HEK293 (cell line): ENCODE results near the gene METTL17.

Source experiments
- CTCF ChIA-PET: fragments of 350-600 bp; formaldehyde crosslinking; extraction: SDS; loops from one replicate; lab custom pipeline; 2021; ENCODE audit warnings: antibody characterized with exemption; lab: Yijun Ruan, JAX
- POLR2A ChIA-PET: fragments of 300-600 bp; formaldehyde crosslinking; extraction: SDS; loops from one replicate; lab custom pipeline; 2020; ENCODE audit warnings: antibody characterized with exemption, inconsistent platforms; lab: Yijun Ruan, JAX
- H3K27ac ChIP-seq: fragments of 200-500 bp; sonication (Bioruptor generic); 2 replicates; pipeline ENCODE4 v1.5.1; 2014; ENCODE audit warnings: low read depth, low read length, control low read depth, inconsistent platforms; ENCODE audit errors: extremely low read depth
- H3K36me3 ChIP-seq, 2 experiments: fragments of 200-500 bp in 1 of 2; sonication (Bioruptor generic) in 1 of 2; 1 replicate in 1 of 2; 2 replicates in 1 of 2; pipeline ENCODE4 v1.5.1; 2014 to 2017; ENCODE audit warnings: inconsistent platforms in 2 of 2, low read length in 2 of 2; ENCODE audit not compliant: control insufficient read depth in 2 of 2, insufficient read depth in 1 of 2
- H3K4me1 ChIP-seq: fragments of 200-500 bp; sonication (Bioruptor generic); 2 replicates; pipeline ENCODE4 v1.5.1; 2014; ENCODE audit warnings: mild to moderate bottlenecking, low read length, inconsistent platforms; ENCODE audit not compliant: control insufficient read depth, insufficient read depth
- H3K4me3 ChIP-seq: 2 replicates; pipeline ENCODE4 v1.5.1; 2011; ENCODE audit warnings: low read depth, mild to moderate bottlenecking, control low read depth, low read length, moderate library complexity
- H3K9me3 ChIP-seq: fragments of 200-500 bp; sonication (Bioruptor generic); 2 replicates; pipeline ENCODE4 v1.5.1; 2014; ENCODE audit warnings: low read depth, low read length, inconsistent platforms; ENCODE audit not compliant: control insufficient read depth, insufficient read depth
- BCL11A ChIP-seq: fragments of 450-650 bp; formaldehyde crosslinking; IDR thresholded peaks from 2 replicates; pipeline ENCODE4 v1.5.1; 2016; ENCODE audit warnings: low read depth, missing biosample characterization, missing genetic modification characterization
- GLI4 ChIP-seq: fragments of 450-650 bp; formaldehyde crosslinking; IDR thresholded peaks from 2 replicates; pipeline ENCODE4 v1.5.1; 2016; ENCODE audit warnings: missing biosample characterization, missing genetic modification characterization
- KLF8 ChIP-seq: fragments of 450-650 bp; formaldehyde crosslinking; IDR thresholded peaks from 2 replicates; pipeline ENCODE4 v1.5.1; 2016; ENCODE audit warnings: missing biosample characterization, missing genetic modification characterization
- SCRT2 ChIP-seq: fragments of 450-650 bp; formaldehyde crosslinking; IDR thresholded peaks from 2 replicates; pipeline ENCODE4 v1.5.1; 2016; ENCODE audit warnings: missing biosample characterization, missing genetic modification characterization
- SP2 ChIP-seq: fragments of 450-650 bp; formaldehyde crosslinking; IDR thresholded peaks from 2 replicates; pipeline ENCODE4 v1.5.1; 2016; ENCODE audit warnings: missing biosample characterization, missing genetic modification characterization
- SP3 ChIP-seq: fragments of 450-650 bp; formaldehyde crosslinking; IDR thresholded peaks from 2 replicates; pipeline ENCODE4 v1.5.1; 2016; ENCODE audit warnings: missing biosample characterization, missing genetic modification characterization
- ZBTB7A ChIP-seq: fragments of 450-650 bp; formaldehyde crosslinking; IDR thresholded peaks from 2 replicates; pipeline ENCODE4 v1.5.1; 2016; ENCODE audit warnings: low read depth, missing biosample characterization, missing genetic modification characterization
- ZBTB8A ChIP-seq: fragments of 450-650 bp; formaldehyde crosslinking; IDR thresholded peaks from 2 replicates; pipeline ENCODE4 v1.5.1; 2016; ENCODE audit warnings: missing biosample characterization, missing genetic modification characterization
- ZEB2 ChIP-seq: fragments of 450-650 bp; formaldehyde crosslinking; IDR thresholded peaks from 2 replicates; pipeline ENCODE4 v1.5.1; 2016; ENCODE audit warnings: missing biosample characterization, missing genetic modification characterization
- ZNF114 ChIP-seq: fragments of 450-650 bp; formaldehyde crosslinking; IDR thresholded peaks from 2 replicates; pipeline ENCODE4 v1.5.0; 2017; ENCODE audit warnings: missing biosample characterization, missing genetic modification characterization
- ZNF19 ChIP-seq: fragments of 450-650 bp; formaldehyde crosslinking; IDR thresholded peaks from 2 replicates; pipeline ENCODE4; 2016; ENCODE audit warnings: missing biosample characterization, missing genetic modification characterization, low read depth
- ZNF202 ChIP-seq: fragments of 450-650 bp; formaldehyde crosslinking; IDR thresholded peaks from 2 replicates; pipeline ENCODE4 v1.5.1; 2016; ENCODE audit warnings: missing biosample characterization, missing genetic modification characterization, borderline replicate concordance
- ZNF341 ChIP-seq: fragments of 450-650 bp; formaldehyde crosslinking; IDR thresholded peaks from 2 replicates; pipeline ENCODE4; 2016; ENCODE audit warnings: low read depth, missing biosample characterization, missing genetic modification characterization
- ZNF514 ChIP-seq: fragments of 450-650 bp; formaldehyde crosslinking; IDR thresholded peaks from 2 replicates; pipeline ENCODE4 v1.5.1; 2016; ENCODE audit warnings: missing biosample characterization, missing genetic modification characterization
- ZNF600 ChIP-seq: fragments of 450-650 bp; formaldehyde crosslinking; IDR thresholded peaks from 2 replicates; pipeline ENCODE4 v1.5.1; 2016; ENCODE audit warnings: missing biosample characterization, missing genetic modification characterization
- ZNF660 ChIP-seq: fragments of 450-650 bp; IDR thresholded peaks from 2 replicates; pipeline ENCODE4 v1.5.1; 2018; ENCODE audit warnings: missing biosample characterization, mild to moderate bottlenecking, missing genetic modification characterization
- ZNF707 ChIP-seq: fragments of 450-650 bp; formaldehyde crosslinking; IDR thresholded peaks from 2 replicates; pipeline ENCODE4 v1.5.1; 2016; ENCODE audit warnings: missing biosample characterization, missing genetic modification characterization
- ZNF76 ChIP-seq: fragments of 450-650 bp; formaldehyde crosslinking; IDR thresholded peaks from 2 replicates; pipeline ENCODE4; 2016; ENCODE audit warnings: low read depth, missing biosample characterization, missing genetic modification characterization, borderline replicate concordance
- ZNF791 ChIP-seq: fragments of 450-650 bp; formaldehyde crosslinking; IDR thresholded peaks from 2 replicates; pipeline ENCODE4 v1.5.1; 2016; ENCODE audit warnings: missing biosample characterization, missing genetic modification characterization
- TF ChIP-seq, protein P1 (sequence below): fragments of 450-650 bp; formaldehyde crosslinking; IDR thresholded peaks from 2 replicates; pipeline ENCODE4 v1.5.1; 2016; ENCODE audit warnings: missing biosample characterization, missing genetic modification characterization
- TF ChIP-seq, protein P2 (sequence below): fragments of 450-650 bp; formaldehyde crosslinking; IDR thresholded peaks from 2 replicates; pipeline ENCODE4 v1.5.1; 2017; ENCODE audit warnings: missing biosample characterization, missing genetic modification characterization
- TF ChIP-seq, protein P3 (sequence below): fragments of 450-650 bp; formaldehyde crosslinking; IDR thresholded peaks from 2 replicates; pipeline ENCODE4 v1.5.1; 2016; ENCODE audit warnings: missing biosample characterization, missing genetic modification characterization
- TF ChIP-seq, protein P4 (sequence below): fragments of 450-650 bp; formaldehyde crosslinking; IDR thresholded peaks from 2 replicates; pipeline ENCODE4 v1.5.1; 2016; ENCODE audit warnings: missing biosample characterization, missing genetic modification characterization, borderline replicate concordance
- TF ChIP-seq, protein P5 (sequence below): sonication (generic); formaldehyde crosslinking; IDR thresholded peaks from 2 replicates; pipeline ENCODE4 v1.8.1; 2022; ENCODE audit warnings: mild to moderate bottlenecking, moderate library complexity, missing genetic modification reagents
- TF ChIP-seq, protein P6 (sequence below): fragments of 450-650 bp; formaldehyde crosslinking; IDR thresholded peaks from 2 replicates; pipeline ENCODE4 v1.5.1; 2016; ENCODE audit warnings: missing biosample characterization, missing genetic modification characterization

The METTL17 gene

GRCh38 chr14:20999591-20999990 is 9.8 kb downstream of the METTL17 start:
- Histone ChIP-seq H3K4me3 (no peak overlapping the region), H3K36me3 (peaks cover 29 to 35% of the 10 kb centered on the region in 2 experiments), H3K9me3 (no peaks in the 10 kb centered on the region), H3K4me1 (no peaks in the 10 kb centered on the region), H3K27ac (no peak overlapping the region)
- ChIA-PET CTCF (interaction anchor here (1.3 to 5.4 kb wide), 3 partner anchors 15 to 40 kb away, joined by 3 to 35 read pairs (median 9); no protein-coding TSS in a partner anchor), POLR2A (interaction anchor here (0.6 to 1.2 kb wide), 3 partner anchors 54 to 797 kb away, joined by 3 to 7 read pairs (median 5); no protein-coding TSS in a partner anchor)
- TF ChIP-seq, protein P1, sequence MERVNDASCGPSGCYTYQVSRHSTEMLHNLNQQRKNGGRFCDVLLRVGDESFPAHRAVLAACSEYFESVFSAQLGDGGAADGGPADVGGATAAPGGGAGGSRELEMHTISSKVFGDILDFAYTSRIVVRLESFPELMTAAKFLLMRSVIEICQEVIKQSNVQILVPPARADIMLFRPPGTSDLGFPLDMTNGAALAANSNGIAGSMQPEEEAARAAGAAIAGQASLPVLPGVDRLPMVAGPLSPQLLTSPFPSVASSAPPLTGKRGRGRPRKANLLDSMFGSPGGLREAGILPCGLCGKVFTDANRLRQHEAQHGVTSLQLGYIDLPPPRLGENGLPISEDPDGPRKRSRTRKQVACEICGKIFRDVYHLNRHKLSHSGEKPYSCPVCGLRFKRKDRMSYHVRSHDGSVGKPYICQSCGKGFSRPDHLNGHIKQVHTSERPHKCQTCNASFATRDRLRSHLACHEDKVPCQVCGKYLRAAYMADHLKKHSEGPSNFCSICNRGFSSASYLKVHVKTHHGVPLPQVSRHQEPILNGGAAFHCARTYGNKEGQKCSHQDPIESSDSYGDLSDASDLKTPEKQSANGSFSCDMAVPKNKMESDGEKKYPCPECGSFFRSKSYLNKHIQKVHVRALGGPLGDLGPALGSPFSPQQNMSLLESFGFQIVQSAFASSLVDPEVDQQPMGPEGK (tag by site-specific recombination): no peak
- no peak for TF ChIP-seq GLI4 (tag by site-specific recombination)
- no peak for TF ChIP-seq ZNF114
- TF ChIP-seq ZNF791 (tag by site-specific recombination): no peak
- TF ChIP-seq, protein P2, sequence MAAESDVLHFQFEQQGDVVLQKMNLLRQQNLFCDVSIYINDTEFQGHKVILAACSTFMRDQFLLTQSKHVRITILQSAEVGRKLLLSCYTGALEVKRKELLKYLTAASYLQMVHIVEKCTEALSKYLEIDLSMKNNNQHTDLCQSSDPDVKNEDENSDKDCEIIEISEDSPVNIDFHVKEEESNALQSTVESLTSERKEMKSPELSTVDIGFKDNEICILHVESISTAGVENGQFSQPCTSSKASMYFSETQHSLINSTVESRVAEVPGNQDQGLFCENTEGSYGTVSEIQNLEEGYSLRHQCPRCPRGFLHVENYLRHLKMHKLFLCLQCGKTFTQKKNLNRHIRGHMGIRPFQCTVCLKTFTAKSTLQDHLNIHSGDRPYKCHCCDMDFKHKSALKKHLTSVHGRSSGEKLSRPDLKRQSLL (tag by site-specific recombination): no peak
- no peak for TF ChIP-seq BCL11A
- no peak for TF ChIP-seq SP2
- TF ChIP-seq ZNF19: no peak
- no peak for TF ChIP-seq SP3 (tag by site-specific recombination)
- no peak for TF ChIP-seq SCRT2 (tag by site-specific recombination)
- no peak for TF ChIP-seq ZNF341
- TF ChIP-seq ZNF707 (tag by site-specific recombination): no peak
- TF ChIP-seq ZNF514 (tag by site-specific recombination): no peak
- no peak for TF ChIP-seq ZNF76 (tag by site-specific recombination)
- TF ChIP-seq ZNF600 (tag by site-specific recombination): no peak

DNA sequence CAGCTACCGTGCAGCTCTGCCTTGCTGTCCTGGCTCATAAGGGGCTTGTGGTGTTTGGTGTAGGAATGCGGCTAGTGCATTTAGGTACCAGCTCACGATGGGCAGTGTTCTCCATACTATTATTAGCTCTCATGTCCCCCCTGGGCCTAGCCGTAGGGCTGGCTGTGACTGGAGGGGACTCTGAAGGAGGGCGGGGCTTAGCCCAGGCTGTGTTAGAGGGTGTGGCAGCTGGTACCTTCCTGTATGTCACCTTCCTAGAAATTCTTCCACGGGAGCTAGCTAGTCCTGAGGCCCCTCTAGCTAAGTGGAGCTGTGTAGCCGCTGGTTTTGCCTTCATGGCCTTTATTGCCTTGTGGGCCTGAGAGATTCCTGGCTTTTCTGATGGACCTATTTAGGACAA is 11.4 kb downstream of the METTL17 start:
- CTCF ChIA-PET: interaction anchor here (1.1 to 5.4 kb wide), 3 partner anchors 13 to 103 kb away, joined by 3 to 35 read pairs (median 9); no protein-coding TSS in a partner anchor

DNA sequence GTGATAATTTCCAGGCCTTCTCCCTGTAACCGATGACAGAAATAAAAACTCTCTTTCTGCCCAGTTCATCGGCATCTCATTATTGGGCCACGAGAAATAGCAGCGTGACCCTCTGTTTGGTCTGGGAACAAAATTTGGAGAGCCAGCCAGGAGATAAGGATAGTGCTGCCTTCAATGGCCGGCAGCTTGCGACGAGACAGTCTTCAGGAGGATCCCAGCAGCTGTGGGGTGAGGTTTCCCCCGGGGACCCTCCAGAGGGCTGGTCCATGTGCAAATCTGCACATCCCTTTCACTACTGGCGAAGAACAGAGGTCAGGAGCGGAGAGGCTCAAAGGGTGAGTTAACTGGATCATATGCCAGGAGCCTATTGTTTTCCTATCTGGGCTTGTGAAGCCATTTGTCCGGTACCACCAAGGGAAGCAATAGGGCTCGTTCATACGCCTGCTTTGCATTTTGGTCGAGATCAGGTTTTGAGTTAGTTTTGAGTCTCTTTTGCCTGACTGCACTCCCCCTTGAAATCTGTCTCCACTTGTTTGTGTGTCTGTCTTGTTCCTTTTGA is 14.1 kb downstream of the METTL17 start:
- Histone ChIP-seq H3K4me1 (no peaks in the 10 kb centered on the region), H3K4me3 (no peak overlapping the region), H3K27ac (no peak overlapping the region), H3K9me3 (no peaks in the 10 kb centered on the region), H3K36me3 (no peaks in the 10 kb centered on the region)
- ChIA-PET CTCF (interaction anchor here (0.6 to 4.0 kb wide), 7 partner anchors 11 to 506 kb away, joined by 3 to 43 read pairs (median 7); no protein-coding TSS in a partner anchor), POLR2A (interaction anchor here (0.7 kb wide), 1 partner anchor 8 kb away, joined by 3 read pairs; no protein-coding TSS in a partner anchor)
- TF ChIP-seq ZBTB7A: no peak
- TF ChIP-seq ZBTB8A (tag by site-specific recombination): no peak
- TF ChIP-seq, protein P3, sequence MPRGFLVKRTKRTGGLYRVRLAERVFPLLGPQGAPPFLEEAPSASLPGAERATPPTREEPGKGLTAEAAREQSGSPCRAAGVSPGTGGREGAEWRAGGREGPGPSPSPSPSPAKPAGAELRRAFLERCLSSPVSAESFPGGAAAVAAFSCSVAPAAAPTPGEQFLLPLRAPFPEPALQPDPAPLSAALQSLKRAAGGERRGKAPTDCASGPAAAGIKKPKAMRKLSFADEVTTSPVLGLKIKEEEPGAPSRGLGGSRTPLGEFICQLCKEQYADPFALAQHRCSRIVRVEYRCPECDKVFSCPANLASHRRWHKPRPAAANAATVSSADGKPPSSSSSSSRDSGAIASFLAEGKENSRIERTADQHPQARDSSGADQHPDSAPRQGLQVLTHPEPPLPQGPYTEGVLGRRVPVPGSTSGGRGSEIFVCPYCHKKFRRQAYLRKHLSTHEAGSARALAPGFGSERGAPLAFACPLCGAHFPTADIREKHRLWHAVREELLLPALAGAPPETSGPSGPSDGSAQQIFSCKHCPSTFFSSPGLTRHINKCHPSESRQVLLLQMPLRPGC: no peak
- TF ChIP-seq, protein P4, sequence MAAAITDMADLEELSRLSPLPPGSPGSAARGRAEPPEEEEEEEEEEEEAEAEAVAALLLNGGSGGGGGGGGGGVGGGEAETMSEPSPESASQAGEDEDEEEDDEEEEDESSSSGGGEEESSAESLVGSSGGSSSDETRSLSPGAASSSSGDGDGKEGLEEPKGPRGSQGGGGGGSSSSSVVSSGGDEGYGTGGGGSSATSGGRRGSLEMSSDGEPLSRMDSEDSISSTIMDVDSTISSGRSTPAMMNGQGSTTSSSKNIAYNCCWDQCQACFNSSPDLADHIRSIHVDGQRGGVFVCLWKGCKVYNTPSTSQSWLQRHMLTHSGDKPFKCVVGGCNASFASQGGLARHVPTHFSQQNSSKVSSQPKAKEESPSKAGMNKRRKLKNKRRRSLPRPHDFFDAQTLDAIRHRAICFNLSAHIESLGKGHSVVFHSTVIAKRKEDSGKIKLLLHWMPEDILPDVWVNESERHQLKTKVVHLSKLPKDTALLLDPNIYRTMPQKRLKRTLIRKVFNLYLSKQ (tag by site-specific recombination): no peak
- no peak for TF ChIP-seq ZNF202 (tag by site-specific recombination)
- TF ChIP-seq, protein P5, sequence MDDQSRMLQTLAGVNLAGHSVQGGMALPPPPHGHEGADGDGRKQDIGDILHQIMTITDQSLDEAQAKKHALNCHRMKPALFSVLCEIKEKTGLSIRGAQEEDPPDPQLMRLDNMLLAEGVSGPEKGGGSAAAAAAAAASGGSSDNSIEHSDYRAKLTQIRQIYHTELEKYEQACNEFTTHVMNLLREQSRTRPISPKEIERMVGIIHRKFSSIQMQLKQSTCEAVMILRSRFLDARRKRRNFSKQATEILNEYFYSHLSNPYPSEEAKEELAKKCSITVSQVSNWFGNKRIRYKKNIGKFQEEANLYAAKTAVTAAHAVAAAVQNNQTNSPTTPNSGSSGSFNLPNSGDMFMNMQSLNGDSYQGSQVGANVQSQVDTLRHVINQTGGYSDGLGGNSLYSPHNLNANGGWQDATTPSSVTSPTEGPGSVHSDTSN (CRISPR knock-in tag): no peak
- TF ChIP-seq, protein P6, sequence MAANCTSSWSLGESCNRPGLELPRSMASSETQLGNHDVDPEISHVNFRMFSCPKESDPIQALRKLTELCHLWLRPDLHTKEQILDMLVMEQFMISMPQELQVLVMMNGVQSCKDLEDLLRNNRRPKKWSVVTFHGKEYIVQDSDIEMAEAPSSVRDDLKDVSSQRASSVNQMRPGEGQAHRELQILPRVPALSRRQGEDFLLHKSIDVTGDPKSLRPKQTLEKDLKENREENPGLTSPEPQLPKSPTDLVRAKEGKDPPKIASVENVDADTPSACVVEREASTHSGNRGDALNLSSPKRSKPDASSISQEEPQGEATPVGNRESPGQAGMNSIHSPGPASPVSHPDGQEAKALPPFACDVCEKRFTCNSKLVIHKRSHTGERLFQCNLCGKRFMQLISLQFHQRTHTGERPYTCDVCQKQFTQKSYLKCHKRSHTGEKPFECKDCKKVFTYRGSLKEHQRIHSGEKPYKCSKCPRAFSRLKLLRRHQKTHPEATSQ (tag by site-specific recombination): no peak

More for the DNA sequence above, 11.4 kb downstream of the METTL17 start:
- Histone ChIP-seq H3K4me1 (no peaks in the 10 kb centered on the region), H3K36me3 (peaks cover 13 to 18% of the 10 kb centered on the region in 2 experiments), H3K4me3 (no peak overlapping the region), H3K9me3 (no peaks in the 10 kb centered on the region), H3K27ac (no peak overlapping the region)
- TF ChIP-seq SP3 (tag by site-specific recombination) (no peak), KLF8 (no peak), ZEB2 (tag by site-specific recombination) (no peak), ZNF660 (tag by site-specific recombination) (no peak)
- POLR2A ChIA-PET: no interaction called here
